OCI-LY3 (cell line): ENCODE results near the gene IMMP2L.

Experiments
- H2AFZ ChIP-seq: fragments of 200-600, 300-600 bp; shearing (Covaris generic); 2 replicates; pipeline ENCODE4 v1.6.0; 2014; ENCODE audit warnings: antibody characterized with exemption, low read depth, low read length
- H3K27ac ChIP-seq: fragments of 200-600, 300-600 bp; sonication (generic); 2 replicates; pipeline ENCODE4 v1.5.1; 2014; ENCODE audit warnings: mild to moderate bottlenecking, low read length, moderate library complexity, mixed read lengths
- H3K27me3 ChIP-seq: fragments of 200-600, 300-600 bp; sonication (generic); 2 replicates; pipeline ENCODE4 v1.6.1; 2014; ENCODE audit warnings: low read depth, low read length, mixed read lengths
- H3K36me3 ChIP-seq: fragments of 200-600, 300-600 bp; sonication (generic); replicated peaks from 2 replicates; pipeline ENCODE3; 2014; ENCODE audit warnings: low read depth, low read length, mixed read lengths
- H3K4me1 ChIP-seq: fragments of 300-600, 200-600 bp; sonication (generic); 2 replicates; pipeline ENCODE4 v1.6.1; 2014; ENCODE audit warnings: low read length, mixed read lengths
- H3K4me2 ChIP-seq: fragments of 200-600, 300-600 bp; sonication (generic); 2 replicates; pipeline ENCODE4 v1.6.1; 2014; ENCODE audit warnings: low read length, mixed read lengths
- H3K4me3 ChIP-seq: fragments of 300-600, 200-600 bp; sonication (generic); 2 replicates; pipeline ENCODE4 v1.5.1; 2014; ENCODE audit warnings: antibody characterized with exemption, mild to moderate bottlenecking, low read length, moderate library complexity
- H3K79me2 ChIP-seq: fragments of 300-600, 200-600 bp; shearing (Covaris generic); 2 replicates; pipeline ENCODE4 v1.6.1; 2014; ENCODE audit warnings: mild to moderate bottlenecking, low read length, mixed read lengths
- H3K9ac ChIP-seq: fragments of 300-600, 200-600 bp; shearing (Covaris generic); 2 replicates; pipeline ENCODE4 v1.6.0; 2014; ENCODE audit warnings: mild to moderate bottlenecking, low read length, moderate library complexity
- H3K9me3 ChIP-seq: fragments of 200-600, 300-600 bp; shearing (Covaris generic); 2 replicates; pipeline ENCODE4 v1.6.1; 2014; ENCODE audit warnings: low read length, mixed read lengths; ENCODE audit not compliant: insufficient read depth
- H4K20me1 ChIP-seq: fragments of 200-600, 300-600 bp; sonication (generic); 2 replicates; pipeline ENCODE4 v1.6.1; 2016; ENCODE audit warnings: low read length, mixed read lengths; ENCODE audit not compliant: insufficient read depth
- CTCF ChIP-seq: fragments of 200-600, 300-600 bp; sonication (generic); IDR thresholded peaks from 2 replicates; pipeline ENCODE4 v1.5.1; 2014; ENCODE audit warnings: antibody characterized with exemption, low read length, low read depth
- EZH2phosphoT487 ChIP-seq: fragments of 200-600 bp; shearing (Covaris generic); IDR thresholded peaks from 2 replicates; pipeline ENCODE4 v1.6.1; 2018; ENCODE audit warnings: antibody characterized with exemption, mixed run types, low read depth

Gene IMMP2L

GRCh38 chr7:111380945-111381344 is 181.3 kb downstream of the IMMP2L start:
- no peak overlapping the region for H3K27ac ChIP-seq

GRCh38 chr7:111374027-111374426 is 188.3 kb downstream of the IMMP2L start:
- no peaks in the 10 kb centered on the region for H3K4me1 ChIP-seq
- H4K20me1 ChIP-seq, result no peaks in the 10 kb centered on the region
- TF ChIP-seq CTCF, result no peak
- no peak for TF ChIP-seq EZH2phosphoT487
- H3K27ac ChIP-seq, result no peak overlapping the region
- no peaks in the 10 kb centered on the region for H3K36me3 ChIP-seq
- H3K4me3 ChIP-seq, result no peak overlapping the region
- no peak overlapping the region for H2AFZ ChIP-seq
- no peak overlapping the region for H3K4me2 ChIP-seq
- no peak overlapping the region for H3K9ac ChIP-seq
- no peaks in the 10 kb centered on the region for H3K79me2 ChIP-seq
- H3K27me3 ChIP-seq, result no peaks in the 10 kb centered on the region
- no peaks in the 10 kb centered on the region for H3K9me3 ChIP-seq

More at GRCh38 chr7:111380945-111381344, 181.3 kb downstream of the IMMP2L start:
- Histone ChIP-seq H3K4me2 (no peak overlapping the region), H3K27me3 (no peaks in the 10 kb centered on the region), H3K9ac (no peak overlapping the region), H3K36me3 (no peaks in the 10 kb centered on the region), H3K4me3 (no peak overlapping the region), H2AFZ (no peak overlapping the region), H3K79me2 (no peaks in the 10 kb centered on the region), H3K4me1 (no peaks in the 10 kb centered on the region), H4K20me1 (no peaks in the 10 kb centered on the region), H3K9me3 (no peaks in the 10 kb centered on the region)
- no peak for TF ChIP-seq EZH2phosphoT487
- TF ChIP-seq CTCF, result no peak

GRCh38 chr7:111371437-111371836 is 190.9 kb downstream of the IMMP2L start:
- H3K27ac ChIP-seq, result no peak overlapping the region
- TF ChIP-seq EZH2phosphoT487 (no peak), CTCF (no peak)
- H4K20me1 ChIP-seq, result no peaks in the 10 kb centered on the region
- H3K27me3 ChIP-seq, result no peaks in the 10 kb centered on the region
- no peaks in the 10 kb centered on the region for H3K9me3 ChIP-seq
- no peaks in the 10 kb centered on the region for H3K79me2 ChIP-seq
- no peak overlapping the region for H3K4me2 ChIP-seq
- no peak overlapping the region for H3K4me3 ChIP-seq
- no peaks in the 10 kb centered on the region for H3K36me3 ChIP-seq
- no peak overlapping the region for H3K9ac ChIP-seq
- no peak overlapping the region for H2AFZ ChIP-seq
- H3K4me1 ChIP-seq, result no peaks in the 10 kb centered on the region

GRCh38 chr7:111370002-111370401 is 192.3 kb downstream of the IMMP2L start:
- no peak overlapping the region for H3K4me3 ChIP-seq
- no peaks in the 10 kb centered on the region for H3K4me1 ChIP-seq
- H3K27ac ChIP-seq, result no peak overlapping the region
- H3K79me2 ChIP-seq, result no peaks in the 10 kb centered on the region
- no peak overlapping the region for H3K4me2 ChIP-seq
- no peak for TF ChIP-seq CTCF
- TF ChIP-seq EZH2phosphoT487, result no peak
- no peaks in the 10 kb centered on the region for H3K9me3 ChIP-seq
- no peak overlapping the region for H2AFZ ChIP-seq
- H4K20me1 ChIP-seq, result no peaks in the 10 kb centered on the region
- no peaks in the 10 kb centered on the region for H3K27me3 ChIP-seq
- H3K36me3 ChIP-seq, result no peaks in the 10 kb centered on the region
- H3K9ac ChIP-seq, result no peak overlapping the region
